Measurements from ENCODE around the gene AP3D1.

DNA sequence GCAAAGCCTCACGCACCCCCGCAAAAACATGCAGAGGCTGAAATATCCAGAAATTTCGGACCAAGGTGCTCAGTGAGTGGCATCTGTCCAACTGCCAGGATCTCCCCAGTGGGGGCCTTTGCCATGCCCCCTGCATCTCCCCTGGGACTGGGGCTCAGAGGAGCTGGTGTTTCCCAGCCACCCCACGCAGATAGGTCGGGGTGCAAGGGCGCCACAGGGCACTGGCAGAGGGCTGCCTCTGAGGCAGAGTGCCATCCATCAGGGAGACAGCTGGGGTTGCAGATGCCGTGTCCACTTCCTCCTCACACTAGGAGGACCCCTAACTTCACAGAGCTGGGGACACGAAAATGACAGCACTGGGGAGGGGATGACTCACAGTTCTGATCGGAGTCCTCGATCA, 28.4 kb downstream of the AP3D1 start:
- TF ChIP-seq, protein P1, sequence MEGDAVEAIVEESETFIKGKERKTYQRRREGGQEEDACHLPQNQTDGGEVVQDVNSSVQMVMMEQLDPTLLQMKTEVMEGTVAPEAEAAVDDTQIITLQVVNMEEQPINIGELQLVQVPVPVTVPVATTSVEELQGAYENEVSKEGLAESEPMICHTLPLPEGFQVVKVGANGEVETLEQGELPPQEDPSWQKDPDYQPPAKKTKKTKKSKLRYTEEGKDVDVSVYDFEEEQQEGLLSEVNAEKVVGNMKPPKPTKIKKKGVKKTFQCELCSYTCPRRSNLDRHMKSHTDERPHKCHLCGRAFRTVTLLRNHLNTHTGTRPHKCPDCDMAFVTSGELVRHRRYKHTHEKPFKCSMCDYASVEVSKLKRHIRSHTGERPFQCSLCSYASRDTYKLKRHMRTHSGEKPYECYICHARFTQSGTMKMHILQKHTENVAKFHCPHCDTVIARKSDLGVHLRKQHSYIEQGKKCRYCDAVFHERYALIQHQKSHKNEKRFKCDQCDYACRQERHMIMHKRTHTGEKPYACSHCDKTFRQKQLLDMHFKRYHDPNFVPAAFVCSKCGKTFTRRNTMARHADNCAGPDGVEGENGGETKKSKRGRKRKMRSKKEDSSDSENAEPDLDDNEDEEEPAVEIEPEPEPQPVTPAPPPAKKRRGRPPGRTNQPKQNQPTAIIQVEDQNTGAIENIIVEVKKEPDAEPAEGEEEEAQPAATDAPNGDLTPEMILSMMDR (conservative IDR thresholded peaks at IDR 0.05; ENCODE audit: low read depth, low read length): no peak
- TF ChIP-seq EZH2 (IDR thresholded peaks at IDR 0.05; ENCODE audit: low read length, unreplicated experiment): no peak
- no peak for TF ChIP-seq EZH2phosphoT487 (IDR thresholded peaks at IDR 0.05; ENCODE audit: borderline replicate concordance, low read length)

Data from PC-3 (cell line).